ENCODE data around the gene PXDC1.

PXDC1 gene

DNA sequence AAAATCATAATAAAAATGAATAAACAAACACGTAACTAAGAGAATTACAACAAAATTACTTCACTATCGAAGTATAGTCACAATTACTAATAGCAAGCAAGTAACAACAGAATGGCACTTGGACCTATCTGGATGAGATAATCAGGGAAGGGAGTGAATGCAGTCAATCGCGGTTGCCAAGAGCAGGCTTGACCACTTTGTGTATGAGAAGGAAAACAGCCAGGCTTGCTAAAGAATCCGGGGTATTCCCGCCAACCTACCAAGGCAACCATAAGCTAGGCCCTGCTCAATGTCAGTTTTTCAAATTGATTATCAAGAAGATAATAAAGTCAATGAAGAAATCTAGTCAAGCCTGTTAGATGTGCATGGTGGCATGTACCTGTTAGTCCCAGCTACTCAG lies 39.7 kb downstream of the PXDC1 start:
- Histone ChIP-seq H3K4me3 (no peak overlapping the region), H3K27me3 (no peaks in the 10 kb centered on the region), H3K9ac (no peak overlapping the region), H3K36me3 (0 out of 22 replicates have a peak, but pooled peaks cover 0 to 5% (median 0%) of the 10 kb centered on the region in 11 experiments), H3K4me2 (no peak overlapping the region), H3K9me3 (replicated peaks in 1 of 11) (peaks cover 0 to 15% (median 6%) of the 10 kb centered on the region in 11 experiments; a peak in 13 of 22 replicates), H3K4me1 (peaks cover 0 to 27% (median 2%) of the 10 kb centered on the region in 10 experiments; a peak in 9 of 20 replicates), H4K20me1 (no peaks in the 10 kb centered on the region), H3K27ac (no peak overlapping the region)
- no peak for TF ChIP-seq Cebpa-rat (IDR thresholded peaks at IDR 0.05)

DNA sequence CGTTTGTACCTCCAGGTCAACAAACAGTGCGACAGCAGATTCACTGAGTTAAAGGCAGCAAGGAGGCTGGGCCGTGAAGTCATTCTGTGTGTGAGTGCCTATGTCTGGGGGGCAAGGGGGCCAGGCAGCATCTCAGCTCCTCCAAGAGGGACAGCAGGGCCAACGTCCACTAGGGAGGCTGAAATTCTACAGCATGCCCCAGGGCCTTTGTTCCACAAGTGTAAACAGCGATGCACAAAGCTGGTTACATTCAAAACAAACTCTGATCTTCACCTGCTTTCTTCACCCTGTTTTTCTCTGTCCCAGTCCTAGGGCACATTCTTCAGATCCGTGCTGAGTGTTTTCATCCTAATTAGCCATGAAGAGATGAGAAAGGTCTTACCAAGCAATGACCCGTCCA lies 41.1 kb downstream of the PXDC1 start:
- Histone ChIP-seq H3K4me3 (no peak overlapping the region), H3K4me2 (no peak overlapping the region), H3K27ac (no peak overlapping the region), H3K4me1 (peaks cover 0 to 30% (median 2%) of the 10 kb centered on the region in 10 experiments; a peak in 9 of 20 replicates), H3K9ac (no peak overlapping the region), H4K20me1 (no peaks in the 10 kb centered on the region), H3K27me3 (no peaks in the 10 kb centered on the region), H3K36me3 (0 out of 22 replicates have a peak, but pooled peaks cover 0 to 5% (median 0%) of the 10 kb centered on the region in 11 experiments), H3K9me3 (replicated peaks in 1 of 11) (peaks cover 6 to 20% (median 10%) of the 10 kb centered on the region in 11 experiments; a peak in 15 of 22 replicates)
- TF ChIP-seq Cebpa-rat (IDR thresholded peaks at IDR 0.05) = no peak

- Histone ChIP-seq H4K20me1 (no peaks in the 10 kb centered on the region), H3K36me3 (no peaks in the 10 kb centered on the region), H3K9ac (no peak overlapping the region), H3K4me2 (no peak overlapping the region), H3K9me3 (replicated peaks in 1 of 11) (peaks cover 0 to 12% (median 7%) of the 10 kb centered on the region in 11 experiments; a peak in 9 of 22 replicates), H3K27ac (no peak overlapping the region), H3K4me3 (no peak overlapping the region), H3K4me1 (peaks cover 0 to 29% (median 2%) of the 10 kb centered on the region in 10 experiments; a peak in 9 of 20 replicates), H3K27me3 (no peaks in the 10 kb centered on the region)
- no peak for TF ChIP-seq Cebpa-rat (IDR thresholded peaks at IDR 0.05)
Observed at GRCh38 chr6:3708540-3708939, 43.0 kb downstream of the PXDC1 start.

DNA sequence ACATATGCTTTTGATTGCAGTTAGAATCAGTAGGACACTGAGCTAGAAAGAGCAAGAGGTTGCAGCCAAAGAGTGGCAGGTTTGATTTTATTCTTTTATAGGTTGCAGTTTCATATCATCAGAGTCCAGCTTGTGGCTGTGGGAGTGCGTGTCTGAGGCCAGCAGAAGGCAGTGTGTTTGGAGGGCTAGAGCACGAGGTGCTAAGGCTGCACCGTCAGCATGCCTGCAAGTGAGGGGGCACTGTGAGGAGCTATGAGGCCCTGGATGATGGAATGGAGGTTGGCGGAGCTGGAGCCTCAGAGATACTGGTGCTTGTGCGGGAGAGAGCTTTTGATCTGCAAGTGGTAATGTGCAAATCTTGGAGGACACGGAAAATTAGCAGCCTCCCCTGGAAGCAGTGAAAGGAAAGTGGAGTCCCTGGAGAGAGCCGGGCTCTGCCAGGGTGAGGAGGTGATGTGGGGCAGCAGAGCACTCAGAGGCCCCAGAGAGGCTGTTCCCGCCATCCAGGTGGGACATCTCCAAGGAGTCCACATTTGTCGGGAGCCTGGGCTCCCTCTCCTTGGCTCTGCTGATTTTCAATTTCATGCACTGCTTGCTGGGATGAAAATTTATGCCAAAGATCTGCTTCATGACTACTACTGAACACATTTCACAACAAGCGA lies 43.6 kb downstream of the PXDC1 start:
- no peak overlapping the region for H3K4me3 ChIP-seq
- no peaks in the 10 kb centered on the region for H3K36me3 ChIP-seq
- peaks cover 0 to 29% (median 2%) of the 10 kb centered on the region in 10 experiments; a peak in 9 of 20 replicates for H3K4me1 ChIP-seq
- H4K20me1 ChIP-seq = no peaks in the 10 kb centered on the region
- H3K27ac ChIP-seq = no peak overlapping the region
- no peak for TF ChIP-seq Cebpa-rat (IDR thresholded peaks at IDR 0.05)
- H3K27me3 ChIP-seq = no peaks in the 10 kb centered on the region
- peak overlapping the region in 2 of 11 experiments; percentile 28 to 76; a peak in 3 of 22 replicates for H3K4me2 ChIP-seq
- H3K9ac ChIP-seq = no peak overlapping the region
- peaks cover 0 to 12% (median 7%) of the 10 kb centered on the region in 11 experiments; a peak in 9 of 22 replicates for H3K9me3 ChIP-seq (replicated peaks in 1 of 11)

GRCh38 chr6:3707024-3707423 lies 44.5 kb downstream of the PXDC1 start:
- TF ChIP-seq Cebpa-rat (IDR thresholded peaks at IDR 0.05) = no peak
- peaks cover 0 to 29% (median 2%) of the 10 kb centered on the region in 10 experiments; a peak in 9 of 20 replicates for H3K4me1 ChIP-seq
- H3K27me3 ChIP-seq = no peaks in the 10 kb centered on the region
- H3K4me2 ChIP-seq = peak overlapping the region in 5 of 11 experiments; percentile 5 to 76 (median 31); a peak in 9 of 22 replicates
- no peaks in the 10 kb centered on the region for H3K36me3 ChIP-seq
- no peaks in the 10 kb centered on the region for H4K20me1 ChIP-seq
- no peak overlapping the region for H3K9ac ChIP-seq
- H3K9me3 ChIP-seq (replicated peaks in 1 of 11) = peaks cover 0 to 12% (median 7%) of the 10 kb centered on the region in 11 experiments; a peak in 9 of 22 replicates
- H3K27ac ChIP-seq = peak overlapping the region in 3 of 11 experiments; percentile 39 to 55 (median 55); a peak in 4 of 22 replicates
- no peak overlapping the region for H3K4me3 ChIP-seq

GRCh38 chr6:3706547-3706946 lies 45.0 kb downstream of the PXDC1 start:
- Histone ChIP-seq H3K36me3 (no peaks in the 10 kb centered on the region), H3K4me2 (peak overlapping the region in 4 of 11 experiments; percentile 5 to 76 (median 50); a peak in 7 of 22 replicates), H3K27me3 (no peaks in the 10 kb centered on the region), H3K9me3 (replicated peaks in 1 of 11) (peaks cover 0 to 12% (median 7%) of the 10 kb centered on the region in 11 experiments; a peak in 9 of 22 replicates), H3K4me3 (no peak overlapping the region), H3K4me1 (peaks cover 0 to 29% (median 2%) of the 10 kb centered on the region in 10 experiments; a peak in 9 of 20 replicates), H4K20me1 (no peaks in the 10 kb centered on the region), H3K9ac (no peak overlapping the region), H3K27ac (peak overlapping the region in 3 of 11 experiments; percentile 23 to 55 (median 39); a peak in 4 of 22 replicates)
- TF ChIP-seq Cebpa-rat (IDR thresholded peaks at IDR 0.05) = no peak

DNA sequence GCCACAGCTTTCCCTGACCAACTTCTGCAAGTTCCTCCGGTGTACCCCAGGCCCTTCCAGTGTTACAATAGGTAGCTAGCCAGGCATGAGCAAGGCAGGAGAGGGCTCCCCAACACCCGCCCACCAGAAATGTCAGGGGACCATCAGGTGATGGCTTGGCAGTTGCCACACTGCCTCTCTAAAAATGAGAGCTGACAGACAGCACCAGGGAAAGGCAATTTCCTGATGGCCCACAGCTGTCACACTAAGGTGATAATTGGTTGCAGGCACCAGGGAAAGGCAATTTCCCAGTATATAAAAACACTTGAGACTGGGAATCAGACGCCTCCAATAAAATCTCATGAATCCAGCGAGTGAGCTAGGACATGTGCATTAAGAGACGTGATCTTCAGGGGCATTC lies 49.9 kb downstream of the PXDC1 start:
- H3K9ac ChIP-seq = no peak overlapping the region
- TF ChIP-seq Cebpa-rat (IDR thresholded peaks at IDR 0.05) = no peak
- no peaks in the 10 kb centered on the region for H3K36me3 ChIP-seq
- no peak overlapping the region for H3K27ac ChIP-seq
- H3K4me3 ChIP-seq = no peak overlapping the region
- H3K4me1 ChIP-seq = peaks cover 0 to 15% (median 0%) of the 10 kb centered on the region in 10 experiments; a peak in 6 of 20 replicates
- no peaks in the 10 kb centered on the region for H3K27me3 ChIP-seq
- H4K20me1 ChIP-seq = no peaks in the 10 kb centered on the region
- peaks cover 0 to 28% (median 11%) of the 10 kb centered on the region in 11 experiments; a peak in 16 of 22 replicates for H3K9me3 ChIP-seq (replicated peaks in 1 of 11)
- no peak overlapping the region for H3K4me2 ChIP-seq

DNA sequence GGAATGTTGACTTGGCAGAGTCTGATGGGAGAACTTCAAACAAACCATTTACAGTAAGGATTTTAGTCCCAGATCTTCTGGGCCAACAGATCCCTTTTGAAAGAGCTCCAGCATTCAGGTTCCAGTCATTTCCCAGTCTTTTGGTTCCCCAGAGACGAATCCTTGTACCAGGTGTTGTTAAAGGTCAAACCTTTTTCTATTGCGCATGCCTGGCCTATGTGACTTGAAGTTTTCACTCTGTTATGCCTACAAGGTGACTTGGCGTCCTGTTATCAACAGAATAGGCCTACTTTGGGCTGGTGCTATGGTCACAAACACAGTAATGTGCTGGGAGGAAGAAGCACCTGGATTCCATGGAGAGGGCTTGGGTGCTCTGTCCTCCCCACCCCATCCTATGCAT lies 52.3 kb downstream of the PXDC1 start:
- no peak overlapping the region for H3K9ac ChIP-seq
- H3K4me1 ChIP-seq = peaks cover 0 to under 1% (median 0%) of the 10 kb centered on the region in 10 experiments; a peak in 1 of 20 replicates
- H3K4me2 ChIP-seq = no peak overlapping the region
- H3K36me3 ChIP-seq = no peaks in the 10 kb centered on the region
- peaks cover 0 to 19% (median 8%) of the 10 kb centered on the region in 11 experiments; a peak in 12 of 22 replicates for H3K9me3 ChIP-seq (replicated peaks in 1 of 11)
- H4K20me1 ChIP-seq = no peaks in the 10 kb centered on the region
- H3K27ac ChIP-seq = no peak overlapping the region
- no peak for TF ChIP-seq Cebpa-rat (IDR thresholded peaks at IDR 0.05)
- no peak overlapping the region for H3K4me3 ChIP-seq
- H3K27me3 ChIP-seq = no peaks in the 10 kb centered on the region

- no peak overlapping the region for H3K27ac ChIP-seq
- H3K4me2 ChIP-seq = no peak overlapping the region
- no peak overlapping the region for H3K4me3 ChIP-seq
- TF ChIP-seq Cebpa-rat (IDR thresholded peaks at IDR 0.05) = no peak
- H3K9me3 ChIP-seq (replicated peaks in 1 of 11) = peaks cover 0 to 19% (median 8%) of the 10 kb centered on the region in 11 experiments; a peak in 12 of 22 replicates
- H3K27me3 ChIP-seq = no peaks in the 10 kb centered on the region
- no peak overlapping the region for H3K9ac ChIP-seq
- no peaks in the 10 kb centered on the region for H3K4me1 ChIP-seq
- no peaks in the 10 kb centered on the region for H3K36me3 ChIP-seq
- H4K20me1 ChIP-seq = no peaks in the 10 kb centered on the region
Observed at GRCh38 chr6:3698021-3698420, 53.5 kb downstream of the PXDC1 start.

All from BLaER1 treated with 17β-estradiol and CSF1 and Interleukin-3, amounts not matched to agents 10 nM and 100 nM (cell line).